B cell (primary cell): ENCODE data around the gene TRPV4. TPM values are rescaled to one million over a fixed set of nuclear protein-coding genes. Genes with fewer than 3 reads are reported as not detected.

Experiments
- ATAC-seq: fragments of 200-7000 bp; cut with Tn5 transposase; one replicate; pipeline ENCODE4 v1.10.0; 2021; ENCODE audit warnings: low read depth, mild to moderate bottlenecking, moderate number of reproducible peaks, moderate library complexity
- CTCF ChIA-PET: fragments of 350-600 bp; sonication (Branson Sonifier 250); formaldehyde crosslinking; loops from one replicate; lab custom pipeline; 2021; ENCODE audit warnings: antibody characterized with exemption, inconsistent platforms; lab: Charles Lee
- POLR2A ChIA-PET: fragments of 350-600 bp; sonication (Branson Sonifier 250); formaldehyde crosslinking; loops from one replicate; lab custom pipeline; 2021; ENCODE audit warnings: antibody characterized with exemption; lab: Charles Lee
- DNase-seq: peaks from one replicate; pipeline ENCODE4 v3.0.0; 2013
- H2AFZ ChIP-seq: 2 replicates; pipeline ENCODE4 v1.6.1; 2012; ENCODE audit warnings: mild to moderate bottlenecking, low read depth, low read length; ENCODE audit not compliant: insufficient read depth, poor library complexity, severe bottlenecking
- H3K27ac ChIP-seq, 2 donors: 1 replicate in 1 of 2; 2 replicates in 1 of 2; pipeline ENCODE4 v1.5.1; 2012 to 2013; ENCODE audit warnings: low read length in 2 of 2, mild to moderate bottlenecking in 2 of 2, moderate library complexity in 1 of 2
- H3K27me3 ChIP-seq, 4 experiments: fragments of 200-600 bp in 1 of 4; sonication (generic) in 1 of 4; replicated peaks in 1 of 4; 1 replicate in 2 of 4; 2 replicates in 2 of 4; pipeline versions ENCODE4 v1.6.1 to v1.7.0; 2013 to 2016; ENCODE audit warnings: low read length in 3 of 4, mild to moderate bottlenecking in 2 of 4, mixed read lengths in 1 of 4, moderate library complexity in 1 of 4; ENCODE audit not compliant: insufficient read depth in 4 of 4, control insufficient read depth in 3 of 4; ENCODE audit errors: control extremely low read depth in 1 of 4
- H3K36me3 ChIP-seq, 2 experiments: replicated peaks in 1 of 2; 1 replicate in 1 of 2; 2 replicates in 1 of 2; pipeline versions ENCODE4 v1.6.1 to v1.7.1; 2013; ENCODE audit warnings: low read length in 1 of 2; ENCODE audit not compliant: insufficient read depth in 2 of 2, control insufficient read depth in 1 of 2; ENCODE audit errors: control extremely low read depth in 1 of 2, extremely low read depth in 1 of 2
- H3K4me1 ChIP-seq, 2 donors: fragments of 200-600 bp in 1 of 2; sonication (generic) in 1 of 2; 1 replicate in 1 of 2; 2 replicates in 1 of 2; pipeline versions ENCODE4 v1.5.1 to v1.6.1; 2013 to 2017; ENCODE audit warnings: low read length in 2 of 2; ENCODE audit not compliant: control insufficient read depth in 2 of 2, insufficient read depth in 2 of 2
- H3K4me2 ChIP-seq: replicated peaks from 2 replicates; pipeline ENCODE3; 2012; ENCODE audit warnings: mild to moderate bottlenecking, low read depth, low read length; ENCODE audit not compliant: poor library complexity, severe bottlenecking
- H3K4me3 ChIP-seq, 5 experiments: fragments of 200-600 bp in 1 of 5; sonication (generic) in 1 of 5; 1 replicate in 3 of 5; 2 replicates in 2 of 5; pipeline versions ENCODE4 v1.5.1 to v1.7.0; 2011 to 2016; ENCODE audit warnings: low read length in 4 of 5, mild to moderate bottlenecking in 4 of 5, low read depth in 2 of 5, control low read depth in 1 of 5, moderate library complexity in 1 of 5; ENCODE audit not compliant: insufficient read depth in 1 of 5; ENCODE audit errors: control extremely low read depth in 1 of 5, extremely low read depth in 1 of 5
- H3K79me2 ChIP-seq: fragments of 200-600 bp; sonication (generic); one replicate; pipeline ENCODE4 v1.6.0; 2016; ENCODE audit warnings: low read length; ENCODE audit not compliant: control insufficient read depth, insufficient read depth
- H3K9ac ChIP-seq: fragments of 200-600 bp; sonication (generic); 2 replicates; pipeline ENCODE4 v1.6.1; 2017; ENCODE audit warnings: mild to moderate bottlenecking, low read length, moderate library complexity
- H3K9me3 ChIP-seq, 3 donors: one replicate each; pipeline versions ENCODE4 v1.6.1 to v1.7.1; 2013; ENCODE audit warnings: low read length in 2 of 3; ENCODE audit not compliant: control insufficient read depth in 2 of 3, insufficient read depth in 1 of 3; ENCODE audit errors: control extremely low read depth in 1 of 3
- H4K20me1 ChIP-seq: 2 replicates; pipeline ENCODE4 v1.6.0; 2012; ENCODE audit warnings: mild to moderate bottlenecking, low read length; ENCODE audit not compliant: insufficient read depth, control insufficient read depth, poor library complexity, severe bottlenecking
- H3K27ac Mint-ChIP-seq: one replicate; pipeline ENCODE4 v1.8.0; 2021; ENCODE audit warnings: mixed read lengths
- H3K27me3 Mint-ChIP-seq: one replicate; pipeline ENCODE4 v1.8.0; 2021; ENCODE audit warnings: mixed read lengths
- H3K4me1 Mint-ChIP-seq: one replicate; pipeline ENCODE4 v1.8.0; 2021; ENCODE audit warnings: mixed read lengths
- H3K4me3 Mint-ChIP-seq: one replicate; pipeline ENCODE4 v1.8.0; 2021; ENCODE audit warnings: mixed read lengths
- H3K9me3 Mint-ChIP-seq: one replicate; pipeline ENCODE4 v1.8.0; 2022; ENCODE audit warnings: mixed read lengths; ENCODE audit not compliant: insufficient read depth
- EZH2 ChIP-seq: IDR thresholded peaks from 2 replicates; pipeline ENCODE4 v1.6.1; 2012; ENCODE audit warnings: borderline replicate concordance, low read depth, mild to moderate bottlenecking, moderate library complexity, low read length; ENCODE audit not compliant: insufficient read depth, poor library complexity, severe bottlenecking
- WGBS: methylation state at CpG from one replicate; pipeline ENCODE4 v1.1.5; 2013; ENCODE audit warnings: missing lambda C conversion rate; ENCODE audit not compliant: insufficient coverage; 5-methylcytosine and 5-hydroxymethylcytosine counted together
- intact Hi-C: fragments of 100-400 bp; cut with micrococcal nuclease; formaldehyde crosslinking; loops from one replicate; pipeline ENCODE4 v1.10.0; 2022
- polyA plus RNA-seq: library from polyadenylated mRNA; depleted of rRNA; stranded (reverse); fragments of >200 nt; gene quantifications from 2 replicates; pipeline ENCODE4 v1.2.3, GENCODE V29; 2012
- total RNA-seq, 2 donors: library from RNA; stranded (reverse); fragments of 120-200 nt in 1 of 2; gene quantifications; 1 replicate in 1 of 2; 2 replicates in 1 of 2; pipeline versions ENCODE4 v1.2.3 to v1.2.4, GENCODE V29; 2013 to 2022
- TF ChIP-seq, protein P1 (sequence below): fragments of 200-600 bp; IDR thresholded peaks from one replicate; pipeline ENCODE4 v1.8.0; 2022; ENCODE audit warnings: antibody characterized with exemption, mild to moderate bottlenecking

Gene TRPV4
- total and polyA plus RNA-seq, 2 donors (not counting 1 experiment from before 2014, with no cell fraction given) = not detected

- H2AFZ ChIP-seq = no peak overlapping the region
- Mint-ChIP-seq H3K4me1 (peaks cover 9% of the 10 kb centered on the region), H3K27me3 (no peaks in the 10 kb centered on the region), H3K27ac (no peak overlapping the region), H3K9me3 (no peaks in the 10 kb centered on the region), H3K4me3 (no peak overlapping the region)
- H3K27ac ChIP-seq = no peak overlapping the region
- no peak for DNase-seq
- peaks cover 5% of the 10 kb centered on the region in 2 donors for H3K4me1 ChIP-seq
- no peak for TF ChIP-seq EZH2
- H3K9me3 ChIP-seq = no peaks in the 10 kb centered on the region
- ATAC-seq = no peak
- intact Hi-C loops = no loop called here
- WGBS = 96% methylated on average over 17 of the region's 17 CpGs
- ChIA-PET CTCF (interaction anchor here (0.5 to 0.8 kb wide), 2 partner anchors 56 to 1032 kb away, joined by 3 read pairs; no protein-coding TSS in a partner anchor), POLR2A (no interaction called here)
- peaks cover 2 to 17% of the 10 kb centered on the region in 2 experiments for H3K36me3 ChIP-seq
- H3K27me3 ChIP-seq = no peaks in the 10 kb centered on the region
- no peak overlapping the region for H3K9ac ChIP-seq
- no peak overlapping the region for H3K4me2 ChIP-seq
- H3K4me3 ChIP-seq = no peak overlapping the region
- H3K79me2 ChIP-seq = peaks cover 33% of the 10 kb centered on the region
- peaks cover 5% of the 10 kb centered on the region for H4K20me1 ChIP-seq
Measured at GRCh38 chr12:109861689-109862314, 28.6 kb upstream of the TRPV4 start.

- H3K27me3 Mint-ChIP-seq = no peaks in the 10 kb centered on the region
- CTCF ChIA-PET = interaction anchor here (0.5 to 1.7 kb wide), 3 partner anchors 10 to 1033 kb away, joined by 3 to 5 read pairs (median 3); no protein-coding TSS in a partner anchor
- H3K27ac ChIP-seq = no peak overlapping the region
- ATAC-seq (no peak), DNase-seq (no peak)
- peaks cover 27% of the 10 kb centered on the region for H3K79me2 ChIP-seq
- no peak overlapping the region for H3K27ac Mint-ChIP-seq
- intact Hi-C loops = no loop called here
- no peak overlapping the region for H2AFZ ChIP-seq
- H3K4me1 ChIP-seq = peaks cover 5% of the 10 kb centered on the region in 2 donors
- peaks cover 9% of the 10 kb centered on the region for H3K4me1 Mint-ChIP-seq
- H4K20me1 ChIP-seq = peaks cover 5% of the 10 kb centered on the region
- 95% methylated on average over 3 of the region's 5 CpGs for WGBS
- TF ChIP-seq, protein P1, sequence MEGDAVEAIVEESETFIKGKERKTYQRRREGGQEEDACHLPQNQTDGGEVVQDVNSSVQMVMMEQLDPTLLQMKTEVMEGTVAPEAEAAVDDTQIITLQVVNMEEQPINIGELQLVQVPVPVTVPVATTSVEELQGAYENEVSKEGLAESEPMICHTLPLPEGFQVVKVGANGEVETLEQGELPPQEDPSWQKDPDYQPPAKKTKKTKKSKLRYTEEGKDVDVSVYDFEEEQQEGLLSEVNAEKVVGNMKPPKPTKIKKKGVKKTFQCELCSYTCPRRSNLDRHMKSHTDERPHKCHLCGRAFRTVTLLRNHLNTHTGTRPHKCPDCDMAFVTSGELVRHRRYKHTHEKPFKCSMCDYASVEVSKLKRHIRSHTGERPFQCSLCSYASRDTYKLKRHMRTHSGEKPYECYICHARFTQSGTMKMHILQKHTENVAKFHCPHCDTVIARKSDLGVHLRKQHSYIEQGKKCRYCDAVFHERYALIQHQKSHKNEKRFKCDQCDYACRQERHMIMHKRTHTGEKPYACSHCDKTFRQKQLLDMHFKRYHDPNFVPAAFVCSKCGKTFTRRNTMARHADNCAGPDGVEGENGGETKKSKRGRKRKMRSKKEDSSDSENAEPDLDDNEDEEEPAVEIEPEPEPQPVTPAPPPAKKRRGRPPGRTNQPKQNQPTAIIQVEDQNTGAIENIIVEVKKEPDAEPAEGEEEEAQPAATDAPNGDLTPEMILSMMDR = no peak
- no peak for TF ChIP-seq EZH2
- POLR2A ChIA-PET = no interaction called here
- H3K36me3 ChIP-seq = peaks cover 2 to 22% of the 10 kb centered on the region in 2 experiments
- H3K4me3 Mint-ChIP-seq = no peak overlapping the region
- H3K9me3 Mint-ChIP-seq = no peaks in the 10 kb centered on the region
- no peak overlapping the region for H3K4me2 ChIP-seq
- H3K9ac ChIP-seq = no peak overlapping the region
- H3K4me3 ChIP-seq = no peak overlapping the region
- no peaks in the 10 kb centered on the region for H3K9me3 ChIP-seq
- no peaks in the 10 kb centered on the region for H3K27me3 ChIP-seq
Measured at GRCh38 chr12:109860977-109861376, 27.8 kb upstream of the TRPV4 start.
